Activated T-helper 1 cell treated with anti-CD3 and anti-CD28 coated beads, Interleukin-12 subunit alpha, Interleukin-12 subunit beta, Interleukin-2, Interleukin-4 antibody, amounts not matched to agents 30 ng/mL and 10 ng/mL and 1 ng/mL, durations not matched to agents 14 hours and 24 hours and 36 hours (primary cell): ENCODE measurements around the gene MAP2K3. TPM values are rescaled to one million over a fixed set of nuclear protein-coding genes. Genes with fewer than 3 reads are reported as not detected.

Experiments
- DNase-seq: peaks from one replicate; pipeline ENCODE4 v3.0.0; 2021; ENCODE audit warnings: low spot score
- H3K27ac Mint-ChIP-seq: one replicate; pipeline ENCODE4 v1.8.0; 2021; ENCODE audit warnings: mild to moderate bottlenecking, mixed read lengths
- H3K27me3 Mint-ChIP-seq: one replicate; pipeline ENCODE4 v1.8.0; 2022; ENCODE audit warnings: mild to moderate bottlenecking, moderate library complexity, mixed read lengths; ENCODE audit not compliant: insufficient read depth
- H3K36me3 Mint-ChIP-seq: one replicate; pipeline ENCODE4 v1.8.0; 2021; ENCODE audit warnings: low read depth, mixed read lengths
- H3K4me1 Mint-ChIP-seq: one replicate; pipeline ENCODE4 v1.8.0; 2021; ENCODE audit warnings: low read depth, mixed read lengths
- H3K4me3 Mint-ChIP-seq: one replicate; pipeline ENCODE4 v1.8.0; 2021; ENCODE audit warnings: mild to moderate bottlenecking, moderate library complexity, mixed read lengths
- H3K9me3 Mint-ChIP-seq: one replicate; pipeline ENCODE4 v1.8.0; 2021; ENCODE audit warnings: mixed read lengths
- intact Hi-C: fragments of 100-400 bp; cut with micrococcal nuclease; formaldehyde crosslinking; loops from one replicate; pipeline ENCODE4 v1.15.1; 2024
- total RNA-seq: library from RNA; stranded (reverse); gene quantifications from 2 replicates; pipeline ENCODE4 v1.2.3, GENCODE V29; 2022

MAP2K3 gene
- total RNA-seq, 1 donor from 2014 or later: 185 TPM

GRCh38 chr17:21356537-21357127 is 72.1 kb downstream of the MAP2K3 start:
- no peaks in the 10 kb centered on the region for H3K4me1 Mint-ChIP-seq
- H3K4me3 Mint-ChIP-seq: no peak overlapping the region
- intact Hi-C loops: no loop called here

DNA sequence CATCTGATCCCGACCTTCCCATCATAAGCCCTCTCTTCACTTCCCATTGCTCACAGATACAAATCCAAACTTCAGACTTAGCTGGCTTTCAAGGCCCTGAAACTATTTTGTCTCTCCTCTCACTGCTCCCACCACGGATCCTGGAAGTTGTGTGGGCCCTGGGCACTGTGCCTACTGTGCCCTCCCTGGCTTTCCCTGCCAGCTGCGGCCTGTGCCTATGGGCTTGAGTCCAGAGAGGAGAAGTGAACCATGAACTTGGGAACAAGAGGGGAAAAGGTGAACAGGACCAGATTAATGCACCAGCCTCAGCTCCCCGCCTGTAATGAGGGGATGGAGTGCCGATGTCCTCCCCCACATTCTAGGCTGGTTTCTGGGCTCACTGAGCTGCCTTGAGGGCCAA is 72.8 kb downstream of the MAP2K3 start:
- H3K27me3 Mint-ChIP-seq: peaks cover 6% of the 10 kb centered on the region
- DNase-seq: no peak
- no peaks in the 10 kb centered on the region for H3K4me1 Mint-ChIP-seq
- no peak overlapping the region for H3K4me3 Mint-ChIP-seq
- H3K27ac Mint-ChIP-seq: no peak overlapping the region
- H3K36me3 Mint-ChIP-seq: no peaks in the 10 kb centered on the region
- no peaks in the 10 kb centered on the region for H3K9me3 Mint-ChIP-seq
- intact Hi-C loops: no loop called here

More at GRCh38 chr17:21356537-21357127, 72.1 kb downstream of the MAP2K3 start:
- Mint-ChIP-seq H3K9me3 (no peaks in the 10 kb centered on the region), H3K27ac (no peak overlapping the region), H3K36me3 (no peaks in the 10 kb centered on the region), H3K27me3 (peaks cover 6% of the 10 kb centered on the region)
- DNase-seq: no peak

- H3K9me3 Mint-ChIP-seq: no peaks in the 10 kb centered on the region
- intact Hi-C loops: no loop called here
- peaks cover 6% of the 10 kb centered on the region for H3K27me3 Mint-ChIP-seq
- no peaks in the 10 kb centered on the region for H3K36me3 Mint-ChIP-seq
- H3K4me1 Mint-ChIP-seq: no peaks in the 10 kb centered on the region
- no peak overlapping the region for H3K27ac Mint-ChIP-seq
- no peak overlapping the region for H3K4me3 Mint-ChIP-seq
- no peak for DNase-seq
Measured at GRCh38 chr17:21357696-21358656, 73.5 kb downstream of the MAP2K3 start.

- intact Hi-C loops: no loop called here
Measured at GRCh38 chr17:21358682-21359482, 74.4 kb downstream of the MAP2K3 start.

DNA sequence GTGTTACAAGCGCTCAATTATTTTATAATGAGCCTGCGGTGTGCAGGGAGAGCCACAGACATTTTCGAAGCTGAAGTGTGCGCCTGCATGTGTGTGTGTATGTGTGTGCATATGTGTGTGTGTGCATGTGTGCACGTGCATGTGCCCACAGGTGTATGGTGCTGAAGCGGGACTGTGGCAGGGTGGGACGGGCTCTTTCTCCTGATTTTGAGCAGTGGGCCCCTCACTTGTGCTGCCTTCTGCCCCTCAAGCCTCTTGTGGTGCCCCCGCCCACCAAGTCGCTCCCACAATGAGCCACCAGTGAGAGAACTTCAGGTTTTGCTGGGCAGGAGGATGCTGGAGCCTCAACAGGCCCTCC is 75.0 kb downstream of the MAP2K3 start:
- DNase-seq: no peak
- no peaks in the 10 kb centered on the region for H3K36me3 Mint-ChIP-seq
- H3K27ac Mint-ChIP-seq: no peak overlapping the region
- intact Hi-C loops: no loop called here
- no peaks in the 10 kb centered on the region for H3K27me3 Mint-ChIP-seq
- no peaks in the 10 kb centered on the region for H3K4me1 Mint-ChIP-seq
- no peak overlapping the region for H3K4me3 Mint-ChIP-seq
- no peaks in the 10 kb centered on the region for H3K9me3 Mint-ChIP-seq

More at GRCh38 chr17:21358682-21359482, 74.4 kb downstream of the MAP2K3 start:
- no peaks in the 10 kb centered on the region for H3K9me3 Mint-ChIP-seq
- H3K27ac Mint-ChIP-seq: no peak overlapping the region
- DNase-seq: no peak
- no peaks in the 10 kb centered on the region for H3K27me3 Mint-ChIP-seq
- no peaks in the 10 kb centered on the region for H3K36me3 Mint-ChIP-seq
- H3K4me1 Mint-ChIP-seq: no peaks in the 10 kb centered on the region
- no peak overlapping the region for H3K4me3 Mint-ChIP-seq

DNA sequence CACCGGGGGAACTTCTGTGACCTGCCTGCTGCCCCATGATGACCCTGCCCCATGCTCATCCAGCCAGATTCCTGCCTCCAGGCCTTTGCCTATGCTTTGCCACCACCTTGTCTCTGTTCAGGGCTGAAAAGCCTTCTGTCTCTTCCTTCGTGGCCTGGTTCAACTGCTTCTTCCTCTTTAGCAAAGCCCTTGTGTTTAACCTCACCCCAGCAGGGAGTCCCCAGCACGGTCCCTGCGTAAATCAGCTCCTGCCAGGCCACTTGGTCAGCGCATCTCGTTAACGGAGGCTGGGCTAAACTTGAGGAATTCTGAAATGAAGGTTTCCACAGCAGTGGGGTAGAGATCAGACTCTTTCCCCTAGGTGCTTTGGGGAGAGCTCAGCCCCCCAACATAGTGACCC is 75.5 kb downstream of the MAP2K3 start:
- no peaks in the 10 kb centered on the region for H3K27me3 Mint-ChIP-seq
- H3K4me1 Mint-ChIP-seq: no peaks in the 10 kb centered on the region
- no peaks in the 10 kb centered on the region for H3K9me3 Mint-ChIP-seq
- DNase-seq: no peak
- H3K4me3 Mint-ChIP-seq: no peak overlapping the region
- no peaks in the 10 kb centered on the region for H3K36me3 Mint-ChIP-seq
- H3K27ac Mint-ChIP-seq: no peak overlapping the region
- intact Hi-C loops: no loop called here

GRCh38 chr17:21361020-21361809 is 76.7 kb downstream of the MAP2K3 start:
- Mint-ChIP-seq H3K4me3 (no peak overlapping the region), H3K27me3 (no peaks in the 10 kb centered on the region), H3K4me1 (no peaks in the 10 kb centered on the region), H3K36me3 (no peaks in the 10 kb centered on the region), H3K27ac (no peak overlapping the region), H3K9me3 (no peaks in the 10 kb centered on the region)
- intact Hi-C loops: no loop called here
- no peak for DNase-seq

DNA sequence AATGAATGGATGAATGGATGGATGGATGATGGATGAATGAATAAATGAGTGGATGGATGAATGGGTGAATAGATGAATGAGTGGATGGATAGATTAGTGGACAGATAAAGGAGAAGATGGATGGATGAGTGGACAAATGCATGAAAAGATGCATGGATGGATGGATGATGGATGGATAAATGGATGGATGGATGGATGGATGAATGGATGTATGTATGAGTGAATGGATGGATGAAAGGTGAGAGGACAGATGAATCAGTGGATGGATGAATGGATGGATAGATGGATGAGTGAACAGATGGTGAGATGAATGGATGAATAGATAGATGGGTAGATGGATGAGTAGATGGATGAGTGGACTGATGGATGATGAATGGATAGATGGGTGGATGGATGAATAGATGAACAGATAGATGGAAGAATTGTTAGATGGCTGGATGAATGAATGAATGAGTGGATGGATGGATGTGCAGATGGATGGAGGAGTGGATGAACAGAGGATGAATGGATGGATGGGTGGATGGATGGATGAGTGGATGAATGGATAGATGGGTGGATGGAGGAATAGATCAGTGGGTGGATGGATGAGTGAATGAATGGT is 77.9 kb downstream of the MAP2K3 start:
- Mint-ChIP-seq H3K9me3 (no peaks in the 10 kb centered on the region), H3K27ac (no peak overlapping the region), H3K4me3 (no peak overlapping the region), H3K36me3 (no peaks in the 10 kb centered on the region), H3K4me1 (no peaks in the 10 kb centered on the region), H3K27me3 (no peaks in the 10 kb centered on the region)
- DNase-seq: no peak
- intact Hi-C loops: no loop called here

DNA sequence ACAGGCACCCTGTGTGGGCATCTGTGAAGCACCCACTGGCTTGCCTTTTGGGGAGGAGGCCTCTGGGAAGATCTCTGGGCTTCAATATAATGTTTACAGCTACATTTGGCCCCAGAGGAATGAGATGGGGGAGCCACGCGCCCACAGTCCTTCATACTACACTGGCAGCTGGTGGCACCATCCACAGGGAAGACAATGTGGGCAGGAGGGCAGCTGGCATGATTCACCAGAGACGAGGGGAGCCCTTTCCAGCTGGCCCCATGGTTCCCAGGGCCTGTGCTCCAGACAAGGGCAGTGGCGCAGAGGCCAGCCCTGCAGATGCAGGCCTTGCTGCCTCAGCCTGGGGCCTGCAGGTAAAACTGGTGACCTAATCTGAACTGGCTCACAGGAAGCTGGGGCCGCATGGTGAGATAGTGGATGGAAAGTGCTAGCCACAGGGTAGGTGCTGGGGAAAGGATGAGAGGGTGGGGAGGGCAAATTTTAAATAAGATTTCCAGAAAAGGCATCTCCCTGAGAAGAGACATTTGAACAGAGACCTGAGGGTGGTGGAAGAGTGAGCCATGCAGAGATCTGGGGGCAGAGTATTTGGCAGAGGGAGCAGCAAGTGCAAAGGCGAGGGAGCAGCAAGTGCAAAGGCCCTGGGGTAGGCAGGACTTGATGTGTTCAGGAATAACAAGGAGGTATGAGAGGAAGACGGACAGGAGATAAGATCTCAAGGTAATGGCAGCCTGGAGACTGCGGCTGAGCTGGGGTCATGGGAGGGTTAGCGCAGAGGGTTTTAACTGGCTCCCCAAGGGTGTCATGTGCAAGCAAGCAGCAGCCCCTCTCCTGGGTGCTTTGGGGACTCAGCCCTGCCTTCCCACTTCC is 79.5 kb downstream of the MAP2K3 start:
- no peaks in the 10 kb centered on the region for H3K4me1 Mint-ChIP-seq
- intact Hi-C loops: no loop called here
- no peaks in the 10 kb centered on the region for H3K36me3 Mint-ChIP-seq
- H3K9me3 Mint-ChIP-seq: no peaks in the 10 kb centered on the region
- no peaks in the 10 kb centered on the region for H3K27me3 Mint-ChIP-seq
- H3K27ac Mint-ChIP-seq: no peak overlapping the region
- no peak overlapping the region for H3K4me3 Mint-ChIP-seq
- DNase-seq: no peak
